Ovary (tissue), 3 donors: Measurements from ENCODE around the gene COG5.

Experiments
- CTCF ChIP-seq, 3 donors: fragments of 450-650 bp in 2 of 3; fragments of 200-600 bp in 1 of 3; IDR thresholded peaks; one replicate each; pipeline versions ENCODE4 v1.5.1 to v1.8.0; 2016 to 2022; ENCODE audit warnings: antibody characterized with exemption in 3 of 3, mild to moderate bottlenecking in 1 of 3
- POLR2A ChIP-seq: fragments of 450-650 bp; IDR thresholded peaks from one replicate; pipeline ENCODE4 v1.6.1; 2017; ENCODE audit warnings: antibody characterized with exemption, mild to moderate bottlenecking, moderate library complexity
- donor health status: DM: no; HTN: no; CAD: no.

GRCh38 chr7:107213193-107213788 is 350.4 kb downstream of the COG5 start:
- TF ChIP-seq CTCF (IDR thresholded peaks at IDR 0.05) (no peak), POLR2A (no peak)
